ENCODE data around the gene PLEKHM3. TPM values are rescaled to one million over a fixed set of nuclear protein-coding genes. Genes with fewer than 3 reads are reported as not detected.
"Not testable (repeated sequence)": the region's sequence is repeated elsewhere in the genome, so short reads cannot be mapped to it uniquely, and the experiment has no call there.

The PLEKHM3 gene
- total RNA-seq, 1 experiment from 2014 or later, result 2.5 TPM

DNA sequence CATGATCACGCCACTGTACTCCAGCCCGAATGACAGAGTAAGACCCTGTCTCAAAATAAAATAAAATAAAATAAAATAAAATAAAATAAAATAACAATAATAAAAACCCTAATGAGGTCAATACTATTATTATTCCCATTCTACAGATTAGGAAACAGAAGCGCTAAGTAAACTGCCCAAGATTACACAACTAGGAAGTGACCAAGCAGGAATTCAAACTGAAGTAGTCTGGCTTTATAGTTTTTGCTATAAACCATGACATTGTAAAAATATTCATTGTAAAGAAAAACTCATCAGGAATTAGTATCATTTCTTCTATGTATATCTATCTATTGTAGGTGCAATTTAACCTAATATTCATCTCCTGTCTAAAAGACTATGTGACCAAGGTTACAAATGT lies 1.2 kb downstream of the PLEKHM3 start:
- intact Hi-C loops (cut with micrococcal nuclease; ENCODE audit: unreplicated experiment), result no loop called here
- CTCF ChIA-PET, result no interaction called here

DNA sequence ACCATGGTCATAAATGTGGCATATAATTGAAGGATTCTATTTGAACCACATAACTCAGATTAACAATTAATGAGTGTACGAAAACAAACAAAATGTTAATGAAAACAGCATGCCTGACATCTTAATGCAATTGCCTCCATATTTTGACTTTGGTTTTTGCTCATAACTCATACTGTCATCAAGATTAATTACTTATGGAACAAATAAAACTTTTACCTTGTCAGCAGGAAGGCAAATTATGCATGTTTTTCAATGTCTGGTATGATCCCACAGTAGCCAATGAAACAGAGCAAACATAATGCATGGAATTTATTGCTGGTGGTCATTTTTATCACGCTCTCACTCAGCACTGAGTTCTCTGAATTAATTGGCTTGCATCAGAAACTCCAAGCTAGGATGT lies 5.1 kb downstream of the PLEKHM3 start:
- CTCF ChIA-PET, result no interaction called here
- POLR2A ChIA-PET, result no interaction called here
- TF ChIP-seq SIN3A (IDR thresholded peaks at IDR 0.05; ENCODE audit: borderline replicate concordance, insufficient read depth, low read depth, low read length) (no peak), POLR2AphosphoS5 (IDR thresholded peaks at IDR 0.05; ENCODE audit: low read depth, low read length) (no peak), TCF7L2 (IDR thresholded peaks at IDR 0.05; ENCODE audit: low read depth, low read length) (no peak)
- TF ChIP-seq, protein P1, sequence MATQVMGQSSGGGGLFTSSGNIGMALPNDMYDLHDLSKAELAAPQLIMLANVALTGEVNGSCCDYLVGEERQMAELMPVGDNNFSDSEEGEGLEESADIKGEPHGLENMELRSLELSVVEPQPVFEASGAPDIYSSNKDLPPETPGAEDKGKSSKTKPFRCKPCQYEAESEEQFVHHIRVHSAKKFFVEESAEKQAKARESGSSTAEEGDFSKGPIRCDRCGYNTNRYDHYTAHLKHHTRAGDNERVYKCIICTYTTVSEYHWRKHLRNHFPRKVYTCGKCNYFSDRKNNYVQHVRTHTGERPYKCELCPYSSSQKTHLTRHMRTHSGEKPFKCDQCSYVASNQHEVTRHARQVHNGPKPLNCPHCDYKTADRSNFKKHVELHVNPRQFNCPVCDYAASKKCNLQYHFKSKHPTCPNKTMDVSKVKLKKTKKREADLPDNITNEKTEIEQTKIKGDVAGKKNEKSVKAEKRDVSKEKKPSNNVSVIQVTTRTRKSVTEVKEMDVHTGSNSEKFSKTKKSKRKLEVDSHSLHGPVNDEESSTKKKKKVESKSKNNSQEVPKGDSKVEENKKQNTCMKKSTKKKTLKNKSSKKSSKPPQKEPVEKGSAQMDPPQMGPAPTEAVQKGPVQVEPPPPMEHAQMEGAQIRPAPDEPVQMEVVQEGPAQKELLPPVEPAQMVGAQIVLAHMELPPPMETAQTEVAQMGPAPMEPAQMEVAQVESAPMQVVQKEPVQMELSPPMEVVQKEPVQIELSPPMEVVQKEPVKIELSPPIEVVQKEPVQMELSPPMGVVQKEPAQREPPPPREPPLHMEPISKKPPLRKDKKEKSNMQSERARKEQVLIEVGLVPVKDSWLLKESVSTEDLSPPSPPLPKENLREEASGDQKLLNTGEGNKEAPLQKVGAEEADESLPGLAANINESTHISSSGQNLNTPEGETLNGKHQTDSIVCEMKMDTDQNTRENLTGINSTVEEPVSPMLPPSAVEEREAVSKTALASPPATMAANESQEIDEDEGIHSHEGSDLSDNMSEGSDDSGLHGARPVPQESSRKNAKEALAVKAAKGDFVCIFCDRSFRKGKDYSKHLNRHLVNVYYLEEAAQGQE (IDR thresholded peaks at IDR 0.05; ENCODE audit: insufficient read depth in 1 of 2, low read depth in 2 of 2, low read length in 1 of 2), result no peak
- TF ChIP-seq, protein P2, sequence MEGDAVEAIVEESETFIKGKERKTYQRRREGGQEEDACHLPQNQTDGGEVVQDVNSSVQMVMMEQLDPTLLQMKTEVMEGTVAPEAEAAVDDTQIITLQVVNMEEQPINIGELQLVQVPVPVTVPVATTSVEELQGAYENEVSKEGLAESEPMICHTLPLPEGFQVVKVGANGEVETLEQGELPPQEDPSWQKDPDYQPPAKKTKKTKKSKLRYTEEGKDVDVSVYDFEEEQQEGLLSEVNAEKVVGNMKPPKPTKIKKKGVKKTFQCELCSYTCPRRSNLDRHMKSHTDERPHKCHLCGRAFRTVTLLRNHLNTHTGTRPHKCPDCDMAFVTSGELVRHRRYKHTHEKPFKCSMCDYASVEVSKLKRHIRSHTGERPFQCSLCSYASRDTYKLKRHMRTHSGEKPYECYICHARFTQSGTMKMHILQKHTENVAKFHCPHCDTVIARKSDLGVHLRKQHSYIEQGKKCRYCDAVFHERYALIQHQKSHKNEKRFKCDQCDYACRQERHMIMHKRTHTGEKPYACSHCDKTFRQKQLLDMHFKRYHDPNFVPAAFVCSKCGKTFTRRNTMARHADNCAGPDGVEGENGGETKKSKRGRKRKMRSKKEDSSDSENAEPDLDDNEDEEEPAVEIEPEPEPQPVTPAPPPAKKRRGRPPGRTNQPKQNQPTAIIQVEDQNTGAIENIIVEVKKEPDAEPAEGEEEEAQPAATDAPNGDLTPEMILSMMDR (IDR thresholded peaks at IDR 0.05), result no peak
- Histone ChIP-seq H3K9me3 (ENCODE audit: control insufficient read depth, insufficient read depth, low read depth, low read length) (no peaks in the 10 kb centered on the region), H3K4me1 (ENCODE audit: control insufficient read depth, insufficient read depth, low read length) (peaks cover 5% of the 10 kb centered on the region; the same call in 1 of the 2 replicates), H3K27ac (ENCODE audit: low read length) (no peak overlapping the region), H3K4me3 (ENCODE audit: low read depth in 2 of 2, low read length in 2 of 2) (no peak overlapping the region), H3K27me3 (ENCODE audit: control insufficient read depth, insufficient read depth, low read length) (no peaks in the 10 kb centered on the region), H3K36me3 (ENCODE audit: control insufficient read depth, insufficient read depth, low read length) (no peaks in the 10 kb centered on the region)
- no TSS peak for BruUV-seq (replicated peaks)
- intact Hi-C loops (cut with micrococcal nuclease; ENCODE audit: unreplicated experiment) (no loop called here), in situ Hi-C loops (cut with HindIII; ENCODE audit: low pct_unique_long_range_greater_than_20kb, low sequenced_read_pairs) (no loop called here)
- no peak for ATAC-seq
- no peak for DNase-seq (ENCODE audit: low read depth, low spot score)

More for the DNA sequence above, 1.2 kb downstream of the PLEKHM3 start:
- peaks cover 10% of the 10 kb centered on the region for H3K4me1 ChIP-seq (ENCODE audit: control insufficient read depth, insufficient read depth, low read length)
- H3K27me3 ChIP-seq (ENCODE audit: control insufficient read depth, insufficient read depth, low read length), result no peaks in the 10 kb centered on the region
- BruUV-seq (replicated peaks), result no TSS peak
- H3K9me3 ChIP-seq (ENCODE audit: control insufficient read depth, insufficient read depth, low read depth, low read length), result no peaks in the 10 kb centered on the region
- no peaks in the 10 kb centered on the region for H3K36me3 ChIP-seq (ENCODE audit: control insufficient read depth, insufficient read depth, low read length)
- TF ChIP-seq POLR2AphosphoS5 (IDR thresholded peaks at IDR 0.05; ENCODE audit: low read depth, low read length) (no peak), TCF7L2 (IDR thresholded peaks at IDR 0.05; ENCODE audit: low read depth, low read length) (no peak), SIN3A (IDR thresholded peaks at IDR 0.05; ENCODE audit: borderline replicate concordance, insufficient read depth, low read depth, low read length) (no peak)
- TF ChIP-seq, protein P2 (IDR thresholded peaks at IDR 0.05), result no peak
- TF ChIP-seq, protein P1 (IDR thresholded peaks at IDR 0.05; ENCODE audit: insufficient read depth in 1 of 2, low read depth in 2 of 2, low read length in 1 of 2), result no peak
- ATAC-seq (no peak), DNase-seq (ENCODE audit: low read depth, low spot score) (no peak)
- no peak overlapping the region for H3K27ac ChIP-seq (ENCODE audit: low read length)
- POLR2A ChIA-PET, result no interaction called here
- in situ Hi-C loops (cut with HindIII; ENCODE audit: low pct_unique_long_range_greater_than_20kb, low sequenced_read_pairs), result no loop called here
- no peak overlapping the region for H3K4me3 ChIP-seq (ENCODE audit: low read depth in 2 of 2, low read length in 2 of 2)

DNA sequence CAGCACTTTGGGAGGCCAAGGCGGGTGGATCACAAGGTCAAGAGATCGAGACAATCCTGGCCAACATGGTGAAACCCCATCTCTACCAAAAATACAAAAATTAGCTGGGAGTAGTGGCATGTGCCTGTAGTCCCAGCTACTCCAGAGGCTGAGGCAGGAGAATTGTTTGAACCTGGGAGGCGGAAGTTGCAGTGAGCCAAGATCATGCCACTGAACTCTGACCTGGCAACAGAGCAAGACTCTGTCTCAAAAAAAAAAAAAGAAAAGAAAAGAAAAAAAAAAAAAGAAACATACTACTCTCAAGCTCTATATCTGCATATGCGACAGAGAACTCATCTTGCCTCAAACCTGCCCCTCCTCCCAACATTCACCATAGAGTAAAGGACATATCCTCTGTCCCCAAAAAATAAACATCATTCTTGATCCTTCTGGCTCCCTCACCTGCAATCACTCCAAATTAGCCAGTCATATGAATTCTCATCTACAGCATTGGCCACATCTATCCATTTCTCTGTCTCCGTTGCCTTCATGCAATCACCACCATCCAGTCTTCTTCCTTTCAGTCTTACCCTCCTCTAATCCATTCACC lies 7.1 kb downstream of the PLEKHM3 start:
- BruUV-seq (replicated peaks); H3K27me3 ChIP-seq (ENCODE audit: control insufficient read depth, insufficient read depth, low read length); ATAC-seq; DNase-seq (ENCODE audit: low read depth, low spot score); POLR2A ChIA-PET; H3K27ac ChIP-seq (ENCODE audit: low read length); in situ Hi-C loops (cut with HindIII; ENCODE audit: low pct_unique_long_range_greater_than_20kb, low sequenced_read_pairs); intact Hi-C loops (cut with micrococcal nuclease; ENCODE audit: unreplicated experiment); H3K9me3 ChIP-seq (ENCODE audit: control insufficient read depth, insufficient read depth, low read depth, low read length); H3K4me1 ChIP-seq (ENCODE audit: control insufficient read depth, insufficient read depth, low read length); H3K36me3 ChIP-seq (ENCODE audit: control insufficient read depth, insufficient read depth, low read length); H3K4me3 ChIP-seq (ENCODE audit: low read depth in 2 of 2, low read length in 2 of 2): not testable (repeated sequence)
- CTCF ChIA-PET, result interaction anchor here (0.6 to 0.9 kb wide), 2 partner anchors 16 to 22 kb away, joined by 3 to 5 read pairs; no protein-coding TSS in a partner anchor

All from Panc1 (cell line).